ENCODE measurements around the gene FKBP1A.

DNA sequence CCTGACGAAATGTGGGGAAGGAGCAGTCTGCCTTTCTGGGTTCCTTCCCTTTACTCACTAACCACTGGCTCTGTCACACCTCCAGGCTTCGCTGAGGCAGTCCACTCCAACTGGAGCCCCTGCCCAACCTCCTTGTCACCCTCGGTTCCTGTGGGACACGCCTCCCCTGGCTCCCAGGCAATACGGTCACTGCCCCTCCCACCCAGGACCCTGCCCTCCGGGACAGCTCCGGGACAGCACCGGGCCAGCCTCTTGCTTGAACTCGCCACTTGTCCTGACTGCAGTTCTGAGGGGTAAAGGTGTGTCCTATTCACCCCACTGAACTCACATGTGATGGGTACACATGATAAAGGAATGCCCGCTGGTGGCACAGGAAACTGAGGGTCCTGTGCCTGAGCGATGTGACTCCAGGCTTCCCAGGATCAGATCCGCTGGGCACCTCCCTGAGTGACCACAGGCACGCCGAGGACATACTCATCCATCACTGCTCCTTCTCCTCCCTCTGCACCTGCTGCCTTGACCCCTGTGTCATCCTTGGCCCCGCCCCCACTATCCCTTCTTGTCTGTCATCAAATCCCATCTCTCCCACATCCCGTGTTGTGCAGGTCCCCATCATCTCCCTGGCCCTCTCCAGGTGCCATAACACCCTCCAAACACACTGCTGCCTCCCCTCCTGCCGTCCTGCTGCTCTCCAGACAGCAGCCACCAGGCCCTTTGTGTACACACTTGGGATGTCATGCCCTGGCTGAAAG is 71.8 kb downstream of the FKBP1A start:
- TF ChIP-seq CTCF (IDR thresholded peaks at IDR 0.05) = no peak
- no peak for TF ChIP-seq POLR2A (IDR thresholded peaks at IDR 0.05)

Data from adrenal gland (tissue), 5 donors.